ENCODE results near the gene ABCB10. TPM values are rescaled to one million over a fixed set of nuclear protein-coding genes. Genes with fewer than 3 reads are reported as not detected.

ABCB10 gene
- total RNA-seq, 1 experiment from 2014 or later = 19.2 TPM

- no peaks in the 10 kb centered on the region for H3K27me3 ChIP-seq (ENCODE audit: control insufficient read depth, insufficient read depth, low read length)
- POLR2A ChIA-PET = no interaction called here
- TF ChIP-seq TCF7L2 (IDR thresholded peaks at IDR 0.05; ENCODE audit: low read depth, low read length) = no peak
- no peak for TF ChIP-seq REST (IDR thresholded peaks at IDR 0.05; ENCODE audit: insufficient read depth in 1 of 2, low read depth in 2 of 2, low read length in 1 of 2)
- TF ChIP-seq CTCF (IDR thresholded peaks at IDR 0.05) = no peak
- no peak for TF ChIP-seq POLR2AphosphoS5 (IDR thresholded peaks at IDR 0.05; ENCODE audit: low read depth, low read length)
- no peak for TF ChIP-seq SIN3A (IDR thresholded peaks at IDR 0.05; ENCODE audit: borderline replicate concordance, insufficient read depth, low read depth, low read length)
- H3K36me3 ChIP-seq (ENCODE audit: control insufficient read depth, insufficient read depth, low read length) = peaks cover 3% of the 10 kb centered on the region
- no peak overlapping the region for H3K27ac ChIP-seq (ENCODE audit: low read length)
- ATAC-seq (no peak), DNase-seq (ENCODE audit: low read depth, low spot score) (no peak)
- no peaks in the 10 kb centered on the region for H3K4me1 ChIP-seq (ENCODE audit: control insufficient read depth, insufficient read depth, low read length)
- no TSS peak for BruUV-seq (replicated peaks)
- CTCF ChIA-PET = no interaction called here
- H3K9me3 ChIP-seq (ENCODE audit: control insufficient read depth, insufficient read depth, low read depth, low read length) = no peaks in the 10 kb centered on the region
- intact Hi-C loops (cut with micrococcal nuclease; ENCODE audit: unreplicated experiment) = no loop called here
- in situ Hi-C loops (cut with HindIII; ENCODE audit: low pct_unique_long_range_greater_than_20kb, low sequenced_read_pairs) = no loop called here
- H3K4me3 ChIP-seq (ENCODE audit: low read depth in 2 of 2, low read length in 2 of 2) = no peak overlapping the region
Observed at GRCh38 chr1:229474509-229474908, 84.0 kb downstream of the ABCB10 start.

GRCh38 chr1:229471175-229471574 is 87.3 kb downstream of the ABCB10 start:
- H3K4me3 ChIP-seq (ENCODE audit: low read depth in 2 of 2, low read length in 2 of 2) = no peak overlapping the region
- H3K27ac ChIP-seq (ENCODE audit: low read length) = no peak overlapping the region
- BruUV-seq (replicated peaks) = no TSS peak
- ATAC-seq = no peak
- no peak for DNase-seq (ENCODE audit: low read depth, low spot score)
- no peaks in the 10 kb centered on the region for H3K4me1 ChIP-seq (ENCODE audit: control insufficient read depth, insufficient read depth, low read length)
- in situ Hi-C loops (cut with HindIII; ENCODE audit: low pct_unique_long_range_greater_than_20kb, low sequenced_read_pairs) = no loop called here
- ChIA-PET CTCF (no interaction called here), POLR2A (no interaction called here)
- peaks cover 3% of the 10 kb centered on the region for H3K36me3 ChIP-seq (ENCODE audit: control insufficient read depth, insufficient read depth, low read length)
- H3K27me3 ChIP-seq (ENCODE audit: control insufficient read depth, insufficient read depth, low read length) = no peaks in the 10 kb centered on the region
- intact Hi-C loops (cut with micrococcal nuclease; ENCODE audit: unreplicated experiment) = no loop called here
- H3K9me3 ChIP-seq (ENCODE audit: control insufficient read depth, insufficient read depth, low read depth, low read length) = no peaks in the 10 kb centered on the region
- no peak for TF ChIP-seq SIN3A (IDR thresholded peaks at IDR 0.05; ENCODE audit: borderline replicate concordance, insufficient read depth, low read depth, low read length)
- no peak for TF ChIP-seq CTCF (IDR thresholded peaks at IDR 0.05)
